ENCODE results near the gene SMIM36. TPM values are rescaled to one million over a fixed set of nuclear protein-coding genes. Genes with fewer than 3 reads are reported as not detected.
"Not testable (repeated sequence)": the region's sequence is repeated elsewhere in the genome, so short reads cannot be mapped to it uniquely, and the experiment has no call there.

SMIM36 gene
- total RNA-seq, 1 donor from 2014 or later: not detected

GRCh38 chr17:55446581-55447205 is 64.6 kb downstream of the SMIM36 start:
- H3K27ac Mint-ChIP-seq (ENCODE audit: unreplicated experiment): no peak overlapping the region
- H3K27me3 Mint-ChIP-seq (ENCODE audit: low read depth): no peaks in the 10 kb centered on the region
- peaks cover 5% of the 10 kb centered on the region for H3K4me1 Mint-ChIP-seq (ENCODE audit: low read depth)
- H3K36me3 Mint-ChIP-seq (ENCODE audit: low read depth): no peaks in the 10 kb centered on the region
- DNase-seq (ENCODE audit: low spot score): no peak
- no peak for TF ChIP-seq CTCF (IDR thresholded peaks at IDR 0.05)
- H3K9me3 Mint-ChIP-seq (ENCODE audit: low read depth): no peaks in the 10 kb centered on the region
- H3K4me3 Mint-ChIP-seq (ENCODE audit: unreplicated experiment): no peak overlapping the region

GRCh38 chr17:55446004-55446403 is 65.2 kb downstream of the SMIM36 start:
- not testable (repeated sequence) for DNase-seq (ENCODE audit: low spot score); H3K4me1 Mint-ChIP-seq (ENCODE audit: low read depth); H3K27ac Mint-ChIP-seq (ENCODE audit: unreplicated experiment); H3K4me3 Mint-ChIP-seq (ENCODE audit: unreplicated experiment); H3K9me3 Mint-ChIP-seq (ENCODE audit: low read depth); H3K36me3 Mint-ChIP-seq (ENCODE audit: low read depth); H3K27me3 Mint-ChIP-seq (ENCODE audit: low read depth)

- Mint-ChIP-seq H3K4me1 (ENCODE audit: low read depth) (peaks cover 5% of the 10 kb centered on the region), H3K4me3 (ENCODE audit: unreplicated experiment) (no peak overlapping the region), H3K27ac (ENCODE audit: unreplicated experiment) (no peak overlapping the region), H3K9me3 (ENCODE audit: low read depth) (no peaks in the 10 kb centered on the region), H3K27me3 (ENCODE audit: low read depth) (peaks cover 2% of the 10 kb centered on the region), H3K36me3 (ENCODE audit: low read depth) (no peaks in the 10 kb centered on the region)
- DNase-seq (ENCODE audit: low spot score): no peak
- no peak for TF ChIP-seq CTCF (IDR thresholded peaks at IDR 0.05)
These were observed 66.5 kb downstream of the SMIM36 start for GRCh38 chr17:55444471-55445441.

- DNase-seq (ENCODE audit: low spot score): no peak
- Mint-ChIP-seq H3K27ac (ENCODE audit: unreplicated experiment) (no peak overlapping the region), H3K4me3 (ENCODE audit: unreplicated experiment) (no peak overlapping the region), H3K27me3 (ENCODE audit: low read depth) (peaks cover 2% of the 10 kb centered on the region), H3K9me3 (ENCODE audit: low read depth) (no peaks in the 10 kb centered on the region), H3K4me1 (ENCODE audit: low read depth) (peaks cover 5% of the 10 kb centered on the region), H3K36me3 (ENCODE audit: low read depth) (no peaks in the 10 kb centered on the region)
- TF ChIP-seq CTCF (IDR thresholded peaks at IDR 0.05): no peak
These were observed 67.3 kb downstream of the SMIM36 start for GRCh38 chr17:55443904-55444303.

GRCh38 chr17:55442953-55443683 is 68.1 kb downstream of the SMIM36 start:
- Mint-ChIP-seq H3K36me3 (ENCODE audit: low read depth) (no peaks in the 10 kb centered on the region), H3K27me3 (ENCODE audit: low read depth) (peaks cover 2% of the 10 kb centered on the region), H3K4me3 (ENCODE audit: unreplicated experiment) (no peak overlapping the region), H3K27ac (ENCODE audit: unreplicated experiment) (no peak overlapping the region), H3K9me3 (ENCODE audit: low read depth) (no peaks in the 10 kb centered on the region), H3K4me1 (ENCODE audit: low read depth) (peaks cover 5% of the 10 kb centered on the region)
- no peak for DNase-seq (ENCODE audit: low spot score)
- no peak for TF ChIP-seq CTCF (IDR thresholded peaks at IDR 0.05)
